MM.1S (cell line): Measurements from ENCODE around the gene LHFPL2.

Source experiments
- DNase-seq: peaks from one replicate; pipeline ENCODE4 v3.0.0-alpha.2; 2015
- H2AFZ ChIP-seq: fragments of 300-600 bp; sonication (generic); 2 replicates; pipeline ENCODE4 v1.6.0; 2016; ENCODE audit warnings: antibody characterized with exemption, low read length
- H3F3A ChIP-seq: fragments of 300-600 bp; sonication (generic); 2 replicates; pipeline ENCODE4 v1.6.1; 2016; ENCODE audit warnings: mild to moderate bottlenecking, antibody characterized with exemption, low read length, moderate library complexity, mixed read lengths; ENCODE audit not compliant: insufficient read depth
- H3K27ac ChIP-seq: fragments of 300-600 bp; sonication (generic); 2 replicates; pipeline ENCODE4 v1.5.1; 2016; ENCODE audit warnings: mild to moderate bottlenecking, low read length
- H3K27me3 ChIP-seq: fragments of 300-600 bp; sonication (generic); replicated peaks from 2 replicates; pipeline ENCODE4 v1.6.0; 2016; ENCODE audit warnings: low read length; ENCODE audit not compliant: insufficient read depth
- H3K36me3 ChIP-seq: fragments of 300-600 bp; sonication (generic); replicated peaks from 2 replicates; pipeline ENCODE4 v1.6.1; 2016; ENCODE audit warnings: mild to moderate bottlenecking, low read length, mixed read lengths; ENCODE audit not compliant: insufficient read depth
- H3K4me1 ChIP-seq: fragments of 300-600 bp; sonication (generic); 2 replicates; pipeline ENCODE4 v1.6.1; 2016; ENCODE audit warnings: low read length, mixed read lengths
- H3K4me2 ChIP-seq: fragments of 300-600 bp; sonication (generic); 2 replicates; pipeline ENCODE4 v1.6.0; 2016; ENCODE audit warnings: low read depth, low read length
- H3K4me3 ChIP-seq: fragments of 300-600 bp; sonication (generic); 2 replicates; pipeline ENCODE4 v1.5.1; 2016; ENCODE audit warnings: low read length, mixed read lengths
- H3K79me2 ChIP-seq: fragments of 300-600 bp; sonication (generic); 2 replicates; pipeline ENCODE4 v1.6.1; 2016; ENCODE audit warnings: mixed run types, low read length, mixed read lengths
- H3K9ac ChIP-seq: fragments of 300-600 bp; sonication (generic); 2 replicates; pipeline ENCODE4 v1.6.1; 2016; ENCODE audit warnings: low read length, mixed read lengths
- H3K9me2 ChIP-seq: fragments of 300-600 bp; sonication (generic); replicated peaks from 2 replicates; pipeline ENCODE4 v1.6.1; 2016; ENCODE audit warnings: mild to moderate bottlenecking, low read length, mixed read lengths; ENCODE audit not compliant: insufficient read depth
- H3K9me3 ChIP-seq: fragments of 300-600 bp; sonication (generic); replicated peaks from 2 replicates; pipeline ENCODE4 v1.6.1; 2016; ENCODE audit warnings: mild to moderate bottlenecking, low read length, mixed read lengths; ENCODE audit not compliant: insufficient read depth
- H4K20me1 ChIP-seq: fragments of 300-600 bp; sonication (generic); 2 replicates; pipeline ENCODE4 v1.6.1; 2016; ENCODE audit warnings: mild to moderate bottlenecking, low read length, moderate library complexity, mixed read lengths; ENCODE audit not compliant: insufficient read depth
- CTCF ChIP-seq: fragments of 300-600 bp; sonication (generic); IDR thresholded peaks from 2 replicates; pipeline ENCODE4 v1.5.1; 2016; ENCODE audit warnings: antibody characterized with exemption, low read length, mixed read lengths
- EZH2 ChIP-seq: fragments of 300-600 bp; sonication (generic); optimal IDR thresholded peaks from 2 replicates; pipeline ENCODE3; 2017; ENCODE audit warnings: low read depth, mild to moderate bottlenecking, antibody characterized with exemption, low read length, mixed read lengths
- EZH2phosphoT487 ChIP-seq: fragments of 300-600 bp; sonication (generic); IDR thresholded peaks from 2 replicates; pipeline ENCODE4 v1.6.1; 2018; ENCODE audit warnings: antibody characterized with exemption, low read length

Gene LHFPL2

DNA sequence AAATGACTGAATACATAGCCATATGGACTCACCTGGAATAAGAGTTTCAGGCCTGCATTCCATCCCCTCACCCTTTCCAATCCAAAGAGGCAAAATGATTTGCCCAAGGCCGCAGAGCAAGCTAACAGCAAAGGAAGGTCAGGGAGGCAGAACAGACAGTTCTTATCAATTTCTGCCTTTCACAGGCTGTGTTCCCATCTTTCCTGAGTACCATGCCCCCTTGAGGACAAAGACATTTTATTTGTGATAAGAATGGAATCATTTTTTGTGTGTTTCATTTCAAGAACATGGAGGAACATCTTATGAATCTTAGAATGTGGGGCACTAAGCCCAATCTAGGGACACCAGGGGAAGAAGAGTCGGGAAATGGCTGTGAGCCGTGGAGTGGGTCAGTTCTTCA is 13.9 kb downstream of the LHFPL2 start:
- no peak for DNase-seq
- Histone ChIP-seq H3K4me1 (no peaks in the 10 kb centered on the region), H3K27ac (no peak overlapping the region), H3K27me3 (no peaks in the 10 kb centered on the region), H3K36me3 (no peaks in the 10 kb centered on the region), H4K20me1 (no peaks in the 10 kb centered on the region), H3K9me2 (no peaks in the 10 kb centered on the region), H3K79me2 (no peaks in the 10 kb centered on the region), H3K9me3 (no peaks in the 10 kb centered on the region), H3K9ac (no peak overlapping the region), H3K4me3 (no peak overlapping the region), H3K4me2 (no peak overlapping the region), H2AFZ (no peak overlapping the region), H3F3A (no peaks in the 10 kb centered on the region)
- TF ChIP-seq CTCF: no peak
- no peak for TF ChIP-seq EZH2
- no peak for TF ChIP-seq EZH2phosphoT487

DNA sequence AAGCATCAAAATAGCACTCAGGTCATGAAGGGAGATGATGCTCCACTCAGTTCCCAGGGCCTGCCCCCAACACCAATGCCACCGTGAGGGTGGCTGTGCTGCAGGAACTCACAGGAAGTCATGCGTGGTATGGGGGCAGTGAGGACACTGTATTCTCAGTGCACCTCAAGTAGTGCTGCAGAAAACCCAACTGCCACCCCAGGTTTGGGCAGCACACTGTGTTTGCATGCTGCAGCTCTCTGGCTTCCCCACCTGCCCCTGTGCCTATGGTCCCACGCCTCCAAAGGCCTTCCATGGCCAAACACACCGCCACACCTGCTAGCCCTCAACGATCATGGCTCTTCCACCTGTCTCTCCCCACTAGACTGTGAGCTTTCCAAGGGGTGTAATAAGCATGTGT is 14.3 kb downstream of the LHFPL2 start:
- H3K9me3 ChIP-seq: no peaks in the 10 kb centered on the region
- no peak overlapping the region for H3K4me2 ChIP-seq
- no peak overlapping the region for H3K9ac ChIP-seq
- H4K20me1 ChIP-seq: no peaks in the 10 kb centered on the region
- no peaks in the 10 kb centered on the region for H3K36me3 ChIP-seq
- H3K4me3 ChIP-seq: no peak overlapping the region
- H3K27me3 ChIP-seq: no peaks in the 10 kb centered on the region
- no peaks in the 10 kb centered on the region for H3K4me1 ChIP-seq
- TF ChIP-seq EZH2: no peak
- TF ChIP-seq EZH2phosphoT487: no peak
- no peak for TF ChIP-seq CTCF
- H3K9me2 ChIP-seq: no peaks in the 10 kb centered on the region
- H3K27ac ChIP-seq: no peak overlapping the region
- no peaks in the 10 kb centered on the region for H3F3A ChIP-seq
- H3K79me2 ChIP-seq: no peaks in the 10 kb centered on the region
- no peak overlapping the region for H2AFZ ChIP-seq
- DNase-seq: no peak

DNA sequence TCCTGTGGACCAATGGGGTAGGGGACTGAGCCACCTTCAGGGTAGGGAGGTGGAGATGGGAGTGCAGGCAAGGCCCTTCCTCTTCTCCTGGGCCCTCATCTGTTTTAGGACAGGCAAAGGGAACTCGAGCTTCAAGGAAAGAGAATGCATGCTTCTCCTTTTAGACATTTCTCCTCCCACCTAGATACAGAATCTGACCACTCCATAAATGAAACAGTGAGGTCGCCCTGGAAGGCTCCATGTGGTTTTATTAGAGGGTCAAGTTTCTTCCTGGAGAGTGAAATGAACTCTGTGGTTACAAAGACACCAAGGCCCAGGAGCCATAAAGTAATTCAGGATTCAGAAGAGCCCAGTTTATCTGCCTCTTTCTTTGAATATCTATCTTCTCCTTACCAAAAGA is 14.9 kb downstream of the LHFPL2 start:
- no peak overlapping the region for H3K27ac ChIP-seq
- no peak for TF ChIP-seq EZH2
- no peak for TF ChIP-seq EZH2phosphoT487
- no peak for TF ChIP-seq CTCF
- no peak overlapping the region for H3K4me3 ChIP-seq
- no peaks in the 10 kb centered on the region for H3K27me3 ChIP-seq
- no peak overlapping the region for H2AFZ ChIP-seq
- H3F3A ChIP-seq: no peaks in the 10 kb centered on the region
- H3K4me2 ChIP-seq: no peak overlapping the region
- H4K20me1 ChIP-seq: no peaks in the 10 kb centered on the region
- no peaks in the 10 kb centered on the region for H3K36me3 ChIP-seq
- H3K9ac ChIP-seq: no peak overlapping the region
- H3K4me1 ChIP-seq: no peaks in the 10 kb centered on the region
- no peaks in the 10 kb centered on the region for H3K9me2 ChIP-seq
- no peaks in the 10 kb centered on the region for H3K79me2 ChIP-seq
- no peak for DNase-seq
- H3K9me3 ChIP-seq: no peaks in the 10 kb centered on the region
